HG03469 (cell line): Measurements from ENCODE around the gene ZNF771.

Experiments used
- ATAC-seq: cut with Tn5 transposase; IDR thresholded peaks from one replicate; pipeline ENCODE4 v1.9.1; 2021; ENCODE audit warnings: mild to moderate bottlenecking, moderate library complexity, moderate number of reproducible peaks; ENCODE audit not compliant: unreplicated experiment

ZNF771 gene

GRCh38 chr16:30407102-30407803 is at the start of gene ZNF771:
Gene ZNF771, plus strand, starts transcription at chr16:30407606. Its CDS starts 448 bp downstream, at chr16:30408054.
- no peak for ATAC-seq

DNA sequence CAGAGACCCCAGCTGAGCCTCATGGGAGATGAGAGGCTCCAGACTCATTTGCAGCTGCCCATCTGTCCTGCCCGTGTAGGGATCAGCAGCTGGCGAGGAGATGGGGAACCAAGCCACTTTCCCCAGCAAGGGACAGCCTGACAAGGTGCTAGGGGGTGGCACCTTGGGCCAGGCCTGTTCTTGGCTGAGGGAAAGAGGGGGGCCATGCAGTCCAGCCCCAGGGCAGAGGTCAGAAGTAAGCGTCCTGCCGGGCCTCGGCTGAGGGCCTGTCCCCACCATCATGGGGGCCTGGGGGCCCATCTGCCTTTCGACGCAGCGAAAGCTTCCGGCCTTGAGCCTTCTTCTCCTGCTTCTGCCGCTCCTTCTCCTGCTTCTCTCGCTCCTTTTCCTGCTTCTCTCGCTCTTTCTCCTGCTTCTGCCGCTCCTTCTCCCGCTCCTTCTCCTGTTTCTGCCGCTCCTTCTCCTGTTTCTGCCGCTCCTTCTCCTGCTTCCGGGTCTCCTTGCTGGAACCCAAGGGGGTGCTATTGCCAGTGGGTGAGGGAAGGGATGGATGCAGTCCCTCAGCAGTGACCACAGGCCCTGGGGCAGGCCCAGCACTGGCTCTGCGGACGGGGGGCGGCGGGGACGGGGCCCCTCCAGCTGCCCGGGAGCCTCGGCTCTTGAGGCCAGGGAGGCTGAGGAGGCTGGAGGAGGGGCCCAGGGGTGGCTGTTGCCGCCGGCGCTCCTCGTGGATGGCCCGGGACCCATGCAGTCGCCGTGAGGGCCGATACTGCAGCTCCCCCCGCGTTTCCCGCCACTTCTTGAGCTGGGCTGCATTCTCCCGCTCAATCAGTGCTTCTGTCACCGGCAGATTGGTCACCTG is 49.5 kb upstream of the ZNF771 start:
- no peak for ATAC-seq

DNA sequence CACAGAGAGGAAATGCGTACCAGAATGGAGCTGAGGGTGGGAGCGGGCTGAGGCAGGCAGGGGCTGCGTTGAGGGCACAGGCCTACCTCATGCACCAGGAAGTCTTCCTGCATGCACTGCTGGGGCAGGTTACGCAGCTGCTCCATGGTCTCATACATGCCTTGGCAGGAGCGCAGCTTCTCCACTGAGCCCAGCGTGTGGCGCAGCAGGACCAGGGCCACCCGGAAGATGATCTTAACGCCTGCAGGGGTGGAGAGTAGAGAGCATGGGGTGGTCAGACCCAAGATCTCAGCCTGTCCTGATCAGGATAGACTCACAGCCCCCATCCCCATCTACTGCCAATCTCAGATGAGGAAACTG is 48.8 kb upstream of the ZNF771 start:
- ATAC-seq: no peak

GRCh38 chr16:30358990-30359870 is 48.2 kb upstream of the ZNF771 start:
- ATAC-seq: no peak

- no peak for ATAC-seq
Measured at GRCh38 chr16:30359871-30360170, 47.6 kb upstream of the ZNF771 start.

- ATAC-seq: no peak
Measured at GRCh38 chr16:30361180-30361579, 46.2 kb upstream of the ZNF771 start.

GRCh38 chr16:30365200-30365599 is 42.2 kb upstream of the ZNF771 start:
- ATAC-seq: no peak

GRCh38 chr16:30366511-30366910 is 40.9 kb upstream of the ZNF771 start:
- ATAC-seq: no peak

DNA sequence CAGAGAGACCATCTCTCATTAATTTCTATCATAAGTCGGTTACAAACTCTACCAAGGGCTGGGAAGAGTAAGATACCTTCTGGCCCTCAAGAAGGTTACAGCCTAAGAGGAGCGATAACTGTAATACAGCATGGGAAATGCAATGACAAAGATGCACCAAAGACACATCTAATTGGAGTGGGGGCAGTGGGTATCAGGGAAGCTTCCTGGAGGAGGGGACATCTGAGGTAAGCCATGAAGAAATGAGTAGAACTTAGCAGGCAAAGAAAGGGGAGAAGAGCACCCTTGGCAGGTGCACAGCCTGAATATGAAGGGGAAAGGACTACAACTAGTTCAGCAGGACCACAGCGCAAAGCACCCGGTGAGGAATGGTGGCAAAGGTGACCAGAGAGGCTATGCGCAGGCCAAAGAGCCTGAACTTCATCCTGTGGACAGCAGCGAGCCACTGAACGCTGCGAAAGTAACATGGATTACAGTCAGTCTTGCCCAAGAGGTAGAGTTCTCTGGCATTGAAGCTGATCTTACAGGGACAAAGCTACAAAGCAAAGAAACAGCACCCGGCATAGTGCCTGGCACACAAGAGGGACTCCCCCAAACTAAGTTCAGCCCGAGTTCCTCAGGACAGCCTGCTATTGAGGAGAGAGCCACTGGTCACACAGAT is 39.9 kb upstream of the ZNF771 start:
- ATAC-seq: no peak

DNA sequence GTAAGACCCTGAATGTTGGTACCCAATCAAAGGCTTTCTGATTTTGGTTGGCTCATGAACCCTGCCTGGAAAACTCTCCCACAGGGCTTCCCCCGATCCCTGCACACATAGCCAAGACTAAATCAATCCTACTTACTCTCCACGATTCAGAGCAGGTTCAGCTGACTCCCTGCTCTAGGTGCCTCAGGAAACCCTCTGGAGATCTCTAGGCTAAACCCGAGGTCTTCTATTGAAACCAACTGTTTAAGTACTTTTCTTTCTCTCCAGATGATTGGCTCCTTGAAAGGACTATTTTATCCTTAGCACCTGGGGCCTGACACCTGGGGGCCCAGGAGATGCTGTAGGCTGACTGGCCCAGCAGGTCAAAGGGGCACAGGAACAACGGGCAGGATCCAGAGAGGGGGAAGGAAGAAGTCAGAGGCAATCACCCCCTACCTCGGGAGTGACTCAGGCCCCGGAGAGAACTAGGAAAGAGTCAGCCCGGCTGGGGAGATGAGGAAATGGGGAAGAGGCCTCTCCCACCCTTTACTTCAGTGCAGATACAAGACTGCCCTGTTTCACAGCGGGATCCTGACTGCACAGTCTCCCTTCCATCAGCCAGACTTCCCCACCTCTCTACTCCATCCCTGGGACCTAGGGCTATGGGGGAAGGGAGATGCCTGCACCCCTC is 39.1 kb upstream of the ZNF771 start:
- no peak for ATAC-seq

GRCh38 chr16:30368792-30369090 is 38.7 kb upstream of the ZNF771 start:
- no peak for ATAC-seq

DNA sequence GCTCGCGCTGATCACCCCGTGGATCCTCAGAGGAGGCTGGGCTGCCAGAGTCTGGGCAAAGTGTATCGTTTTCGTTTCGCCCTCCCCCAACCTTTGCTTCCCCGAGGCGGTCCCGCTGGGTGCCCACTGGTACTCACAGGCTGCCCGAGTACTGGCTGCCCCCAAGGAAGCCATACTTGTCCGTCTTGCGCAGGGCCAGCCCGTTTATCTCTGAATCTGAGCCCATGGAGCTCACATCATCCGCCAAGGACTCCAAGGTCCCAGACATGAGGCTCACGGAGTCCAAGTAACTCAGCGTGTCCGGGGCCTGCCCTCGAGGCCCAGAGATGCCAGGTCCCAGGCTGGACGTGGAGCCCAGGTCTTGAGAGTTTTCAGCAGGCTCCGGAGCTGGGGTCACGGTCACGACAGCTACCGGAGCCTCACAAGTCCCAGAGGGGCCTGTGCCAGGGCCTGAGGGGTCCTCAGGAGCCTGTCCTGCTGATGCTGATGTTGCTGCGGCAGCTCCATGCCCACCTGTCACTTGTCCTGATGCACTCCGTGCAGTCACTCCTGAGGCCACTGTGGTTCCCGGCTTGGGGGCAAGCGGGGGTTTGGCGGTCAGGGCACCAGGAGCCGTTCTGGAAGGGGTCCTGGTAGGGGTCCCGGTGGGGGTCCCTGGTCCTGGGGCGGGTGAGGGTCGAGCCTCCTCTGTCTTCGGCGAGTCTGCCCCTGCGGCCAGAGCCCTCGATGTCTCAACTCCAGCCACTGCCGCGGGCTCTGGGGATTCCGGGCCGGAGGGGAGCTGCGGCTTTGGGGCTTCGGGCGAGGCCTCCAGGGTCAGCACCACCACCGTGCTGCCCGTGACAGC is 38.1 kb upstream of the ZNF771 start:
- ATAC-seq: no peak

GRCh38 chr16:30369938-30370455 is 37.4 kb upstream of the ZNF771 start:
- peak; percentile 2 for ATAC-seq

DNA sequence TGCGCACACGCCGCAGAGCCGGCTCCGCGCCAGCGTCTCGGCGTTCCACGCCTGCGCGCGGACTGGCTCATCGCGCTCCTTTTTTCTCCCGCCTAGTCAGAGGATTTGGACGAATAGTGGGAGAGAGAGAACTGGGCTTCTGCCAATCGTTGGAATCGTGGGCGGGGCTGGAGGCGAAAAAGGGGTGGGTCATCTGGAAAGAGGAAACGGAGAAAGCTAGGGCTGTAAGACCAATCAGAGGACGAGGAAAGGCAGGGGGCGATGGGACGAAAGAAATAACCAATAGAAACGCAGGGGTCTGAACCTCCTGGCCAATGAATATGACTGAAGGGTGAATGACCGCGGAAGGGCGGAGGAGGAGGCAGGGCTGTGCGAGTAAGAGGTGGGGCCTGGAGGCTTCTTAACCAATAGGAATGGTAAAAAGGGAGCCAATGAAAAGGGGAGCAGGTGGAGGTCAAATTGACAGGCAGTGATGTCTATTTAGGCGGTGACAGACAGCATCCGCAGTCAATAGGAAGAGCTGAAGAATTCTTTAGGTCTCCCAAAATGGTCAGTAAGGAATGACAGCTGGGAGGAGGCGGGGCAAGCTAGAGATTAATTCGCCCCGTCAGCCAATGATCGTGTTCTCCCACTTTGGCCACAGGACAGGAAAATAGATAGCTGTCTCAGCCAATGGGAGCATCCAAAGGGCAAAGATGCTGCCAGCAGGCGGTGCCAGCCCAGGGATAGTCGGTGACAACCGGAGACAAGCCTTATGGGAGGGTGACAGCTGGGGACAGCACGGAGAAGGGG is 36.8 kb upstream of the ZNF771 start, which contains the start of gene TBC1D10B:
Gene TBC1D10B, minus strand, starts transcription at position 39 of the 792 bp plus-strand sequence. CDS start 311 bp downstream, outside the sequence.
- peak; percentile 51 for ATAC-seq

GRCh38 chr16:30371248-30371816 is 36.1 kb upstream of the ZNF771 start:
- ATAC-seq: no peak

DNA sequence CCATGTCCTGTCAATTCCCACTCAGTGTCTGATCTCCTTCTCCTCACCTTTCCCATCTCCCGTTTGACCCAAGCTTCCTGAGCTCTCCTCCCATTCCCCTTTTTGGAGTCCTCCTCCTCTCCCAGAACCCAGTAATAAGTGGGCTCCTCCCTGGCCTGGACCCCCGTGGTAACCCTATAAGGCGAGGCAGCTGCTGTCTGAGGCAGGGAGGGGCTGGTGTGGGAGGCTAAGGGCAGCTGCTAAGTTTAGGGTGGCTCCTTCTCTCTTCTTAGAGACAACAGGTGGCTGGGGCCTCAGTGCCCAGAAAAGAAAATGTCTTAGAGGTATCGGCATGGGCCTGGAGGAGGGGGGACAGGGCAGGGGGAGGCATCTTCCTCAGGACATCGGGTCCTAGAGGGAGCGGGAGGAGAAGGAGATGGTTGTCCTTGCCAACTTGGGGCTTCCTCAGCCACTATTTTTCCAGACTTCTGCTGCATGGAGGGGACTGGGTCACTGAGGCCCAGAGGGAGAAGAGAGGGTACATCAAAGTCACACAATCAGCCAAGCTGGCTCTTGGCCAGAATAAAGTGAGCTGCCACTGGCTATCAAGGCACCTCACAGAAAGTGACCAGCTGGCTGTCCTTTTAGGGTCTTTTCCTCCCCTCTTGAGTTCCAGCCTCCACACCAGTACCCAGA is 35.2 kb upstream of the ZNF771 start:
- ATAC-seq: no peak

- ATAC-seq: no peak
Measured at GRCh38 chr16:30372725-30373124, 34.7 kb upstream of the ZNF771 start.

DNA sequence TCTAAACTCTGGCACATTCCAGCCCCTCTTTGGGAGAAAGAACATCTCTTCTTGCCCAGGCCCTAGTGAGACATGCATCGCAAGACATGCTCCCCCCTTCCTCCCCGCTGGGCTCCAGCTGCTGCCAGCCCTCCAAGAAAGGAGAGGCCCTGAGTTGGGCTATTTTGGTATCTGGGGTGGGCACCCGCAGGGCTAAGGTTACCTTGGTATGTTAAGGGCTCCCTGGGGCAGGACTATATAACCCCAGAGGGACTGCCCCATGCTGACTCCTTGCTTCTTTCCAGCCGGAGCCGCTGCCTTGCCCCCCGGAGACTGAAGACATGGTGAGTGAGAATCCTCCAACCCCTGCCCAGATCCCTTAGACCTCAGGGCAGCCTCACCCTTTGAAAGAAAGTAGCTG is 32.9 kb upstream of the ZNF771 start, which contains the start of gene MYL11:
Gene MYL11, plus strand, starts transcription at position 265 of the 400 bp plus-strand sequence. Its CDS starts 56 bp downstream, at position 321.
- ATAC-seq: no peak
